LNCaP clone FGC (cell line): ENCODE data around the gene SLC35F1.

Source experiments
- DNase-seq: peaks from one replicate; pipeline ENCODE4 v3.0.0-alpha.2; 2011; ENCODE audit warnings: low read depth
- H3K4me3 ChIP-seq: 2 replicates; pipeline ENCODE4 v1.5.1; 2011; ENCODE audit warnings: mild to moderate bottlenecking, low read depth, low read length, control low read depth
- TF ChIP-seq, protein P1 (sequence below): IDR thresholded peaks from 2 replicates; pipeline ENCODE4 v1.5.1; 2012; ENCODE audit warnings: mild to moderate bottlenecking; ENCODE audit not compliant: control insufficient read depth, insufficient read depth; ENCODE audit errors: extremely low read depth

Gene SLC35F1

DNA sequence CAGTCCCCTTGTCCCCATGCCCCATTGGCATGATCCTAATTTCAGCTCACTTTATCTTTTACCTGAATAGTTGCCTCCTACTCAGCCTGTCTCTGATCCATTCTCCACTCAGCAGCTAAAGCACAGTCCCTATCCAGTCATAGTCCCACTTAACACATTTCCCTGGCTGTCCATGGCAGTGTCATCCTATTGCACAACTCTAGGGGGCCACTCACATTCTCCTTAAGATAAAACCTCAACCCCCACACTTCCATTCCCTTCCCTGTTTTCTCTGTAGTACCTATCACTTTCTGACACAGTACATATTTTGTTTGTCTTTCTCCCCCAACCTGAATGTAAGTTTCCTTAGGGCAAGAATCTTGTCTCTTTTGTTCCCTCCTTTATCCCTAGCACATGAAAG is 420.2 kb downstream of the SLC35F1 start:
- DNase-seq, result no peak
- no peak overlapping the region for H3K4me3 ChIP-seq
- TF ChIP-seq, protein P1, sequence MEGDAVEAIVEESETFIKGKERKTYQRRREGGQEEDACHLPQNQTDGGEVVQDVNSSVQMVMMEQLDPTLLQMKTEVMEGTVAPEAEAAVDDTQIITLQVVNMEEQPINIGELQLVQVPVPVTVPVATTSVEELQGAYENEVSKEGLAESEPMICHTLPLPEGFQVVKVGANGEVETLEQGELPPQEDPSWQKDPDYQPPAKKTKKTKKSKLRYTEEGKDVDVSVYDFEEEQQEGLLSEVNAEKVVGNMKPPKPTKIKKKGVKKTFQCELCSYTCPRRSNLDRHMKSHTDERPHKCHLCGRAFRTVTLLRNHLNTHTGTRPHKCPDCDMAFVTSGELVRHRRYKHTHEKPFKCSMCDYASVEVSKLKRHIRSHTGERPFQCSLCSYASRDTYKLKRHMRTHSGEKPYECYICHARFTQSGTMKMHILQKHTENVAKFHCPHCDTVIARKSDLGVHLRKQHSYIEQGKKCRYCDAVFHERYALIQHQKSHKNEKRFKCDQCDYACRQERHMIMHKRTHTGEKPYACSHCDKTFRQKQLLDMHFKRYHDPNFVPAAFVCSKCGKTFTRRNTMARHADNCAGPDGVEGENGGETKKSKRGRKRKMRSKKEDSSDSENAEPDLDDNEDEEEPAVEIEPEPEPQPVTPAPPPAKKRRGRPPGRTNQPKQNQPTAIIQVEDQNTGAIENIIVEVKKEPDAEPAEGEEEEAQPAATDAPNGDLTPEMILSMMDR, result no peak

DNA sequence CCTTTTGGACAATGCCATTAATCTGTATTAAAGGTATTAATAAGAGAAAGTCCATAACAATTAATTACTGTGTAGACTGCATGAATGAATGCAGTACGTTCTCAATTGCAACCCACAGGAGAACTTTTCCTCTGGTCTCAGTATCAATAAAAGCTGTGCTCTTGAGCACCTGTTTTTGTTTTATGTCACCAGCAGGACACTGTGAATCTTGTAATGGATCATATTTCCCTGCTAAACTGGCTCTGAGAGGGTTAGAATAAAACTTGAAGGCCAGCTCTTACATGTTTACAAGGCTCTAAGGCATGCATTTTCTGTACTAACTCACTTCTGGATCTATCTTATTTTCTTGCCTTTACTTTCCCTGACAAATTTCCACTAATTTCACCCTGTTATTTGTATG is 426.7 kb downstream of the SLC35F1 start:
- H3K4me3 ChIP-seq, result no peak overlapping the region
- TF ChIP-seq, protein P1, result no peak
- DNase-seq, result peak; percentile 21

DNA sequence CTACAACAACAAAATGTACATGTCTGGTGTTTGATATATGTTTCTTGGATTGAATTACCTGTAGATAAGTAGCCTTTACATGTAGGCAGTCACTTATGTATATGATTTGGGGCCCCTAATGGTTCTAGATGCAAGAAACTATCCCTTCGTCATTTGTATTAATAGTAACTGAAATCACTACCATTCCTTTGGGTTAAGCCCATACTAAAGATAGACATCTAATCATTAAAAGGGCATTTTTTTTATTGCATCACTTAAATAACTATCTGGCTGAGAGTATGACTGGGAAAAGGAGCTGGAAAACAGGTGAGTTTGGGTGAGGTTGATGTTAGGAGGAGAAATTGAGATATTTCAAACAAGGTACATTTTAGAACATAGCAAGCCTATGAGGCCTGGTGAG is 427.6 kb downstream of the SLC35F1 start:
- H3K4me3 ChIP-seq, result no peak overlapping the region
- DNase-seq, result no peak
- TF ChIP-seq, protein P1, result no peak

DNA sequence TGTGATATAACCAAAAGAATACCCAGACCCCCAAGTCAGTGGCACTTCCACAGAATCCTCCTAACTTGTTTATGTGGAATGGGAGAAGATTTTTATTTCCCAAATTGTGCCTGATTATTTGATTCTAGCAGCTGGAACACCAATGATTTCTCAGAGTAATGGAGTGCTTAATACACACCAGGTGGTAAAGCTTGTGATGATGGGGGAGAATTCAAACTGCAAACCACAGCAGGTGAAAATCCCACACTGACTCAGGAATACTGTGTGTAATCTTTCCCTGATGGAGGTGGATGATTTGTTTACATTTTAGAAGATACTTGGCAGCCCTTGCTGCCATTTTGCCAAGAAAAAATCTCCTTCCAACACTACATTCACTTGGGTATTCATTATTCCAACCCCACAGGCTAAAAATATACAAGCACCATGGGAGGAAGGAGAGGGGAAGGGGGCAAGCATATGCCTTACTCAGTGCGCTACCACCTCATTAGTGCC is 428.3 kb downstream of the SLC35F1 start:
- DNase-seq, result peak; percentile 19
- H3K4me3 ChIP-seq, result no peak overlapping the region
- TF ChIP-seq, protein P1, result no peak

DNA sequence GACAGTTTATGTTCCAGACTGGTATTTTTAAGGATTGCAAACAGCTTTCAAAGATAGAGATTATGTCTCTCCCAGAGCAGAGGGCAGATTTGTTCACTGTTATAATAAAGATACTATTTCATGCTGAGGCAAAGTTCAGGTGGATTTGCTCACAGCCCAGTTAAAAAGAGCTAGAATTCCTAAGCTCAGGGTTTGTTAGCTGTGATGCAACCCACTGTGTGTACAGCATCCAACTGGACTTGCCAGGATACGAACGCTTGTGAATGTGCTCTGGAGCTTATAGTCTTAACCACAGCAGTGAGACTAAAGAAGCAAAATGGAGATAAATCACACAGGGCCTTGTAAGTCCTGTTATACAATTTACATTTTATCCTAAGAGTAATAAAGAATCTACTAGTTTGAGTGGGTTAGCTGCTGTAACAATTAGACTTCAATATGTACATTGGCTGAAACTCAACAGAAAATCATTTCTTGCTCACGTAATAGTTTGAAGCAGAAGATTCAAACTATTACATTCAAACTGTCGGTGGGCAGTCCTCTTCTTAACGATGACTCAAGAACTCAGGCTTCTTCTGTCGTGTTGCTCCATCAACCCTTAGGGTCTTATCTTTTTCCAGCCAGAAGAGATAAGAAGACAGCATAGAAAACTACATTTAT is 437.1 kb downstream of the SLC35F1 start:
- DNase-seq, result no peak
- H3K4me3 ChIP-seq, result no peak overlapping the region
- TF ChIP-seq, protein P1, result no peak

DNA sequence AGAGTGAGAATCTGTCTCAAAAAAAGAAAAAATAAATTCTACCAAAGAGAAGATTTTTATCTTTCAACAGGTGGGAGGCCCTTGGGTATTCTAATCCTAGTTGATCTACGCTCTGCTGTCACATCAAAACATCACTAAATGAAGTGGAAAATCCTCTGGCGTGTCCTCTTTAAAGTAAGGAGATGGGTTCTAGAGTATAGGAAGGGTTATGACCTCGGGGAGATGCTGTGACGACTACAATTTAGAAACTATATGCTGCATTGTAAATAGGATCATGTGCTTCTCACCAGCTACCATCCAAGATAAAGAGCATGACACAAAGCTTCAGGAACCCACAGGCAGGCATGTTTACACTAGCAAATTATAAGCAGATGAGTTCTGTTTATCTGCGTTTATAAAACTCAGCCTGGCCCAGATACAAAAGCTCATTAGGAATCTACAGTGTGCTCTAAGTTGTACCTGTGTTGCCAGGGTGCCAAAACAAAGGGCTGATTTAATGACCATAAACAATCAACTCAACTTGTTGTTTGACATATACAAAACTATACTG is 443.9 kb downstream of the SLC35F1 start:
- TF ChIP-seq, protein P1, result no peak
- peak; percentile 84 for DNase-seq
- no peak overlapping the region for H3K4me3 ChIP-seq

DNA sequence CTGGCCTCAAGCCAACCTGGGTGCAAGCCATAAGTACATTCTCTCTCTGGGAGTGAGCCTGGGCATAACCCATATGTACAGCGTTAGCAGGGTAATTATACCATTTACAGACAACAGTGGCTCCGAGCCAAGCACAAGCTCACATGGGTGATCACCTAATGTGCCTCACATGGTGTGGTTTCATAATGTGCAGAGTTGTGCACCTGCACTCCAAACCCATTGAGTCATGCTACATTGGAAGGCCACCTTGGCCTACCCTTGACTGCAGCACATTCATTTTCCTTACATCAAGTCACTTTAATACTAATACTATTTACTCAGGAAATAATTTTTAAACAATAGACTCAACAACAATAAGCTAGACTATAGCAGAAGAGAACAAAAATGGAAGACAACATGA is 446.5 kb downstream of the SLC35F1 start:
- TF ChIP-seq, protein P1, result no peak
- DNase-seq, result no peak
- H3K4me3 ChIP-seq, result no peak overlapping the region
